Fibroblast of the conjunctiva (primary cell): ENCODE results near the gene CNIH2.
"Not testable (repeated sequence)": the region's sequence is repeated elsewhere in the genome, so short reads cannot be mapped to it uniquely, and the experiment has no call there.

Experiments
- DNase-seq: peaks from one replicate; pipeline ENCODE4 v3.0.0-alpha.2; 2010; ENCODE audit warnings: low read depth

Gene CNIH2

GRCh38 chr11:66277471-66278362 lies at the start of gene CNIH2:
Gene CNIH2 (plus strand): TSS chr11:66278175. CDS start chr11:66278457, 282 bp downstream.
- DNase-seq: no peak

GRCh38 chr11:66228521-66228920 lies 49.5 kb upstream of the CNIH2 start:
- DNase-seq: no peak

GRCh38 chr11:66230156-66230555 lies 47.8 kb upstream of the CNIH2 start:
- no peak for DNase-seq

- DNase-seq: no peak
Observed at GRCh38 chr11:66230978-66231377, 47.0 kb upstream of the CNIH2 start.

GRCh38 chr11:66231561-66231960 lies 46.4 kb upstream of the CNIH2 start:
- DNase-seq: no peak

- no peak for DNase-seq
Observed at GRCh38 chr11:66232769-66233168, 45.2 kb upstream of the CNIH2 start.

- DNase-seq: no peak
Observed at GRCh38 chr11:66233301-66233700, 44.7 kb upstream of the CNIH2 start.

GRCh38 chr11:66235141-66235540 lies 42.8 kb upstream of the CNIH2 start:
- no peak for DNase-seq

- DNase-seq: no peak
Observed at GRCh38 chr11:66237867-66238266, 40.1 kb upstream of the CNIH2 start.

GRCh38 chr11:66238786-66239413 lies 39.1 kb upstream of the CNIH2 start:
- no peak for DNase-seq

GRCh38 chr11:66239511-66239910 lies 38.5 kb upstream of the CNIH2 start:
- DNase-seq: no peak

- no peak for DNase-seq
Observed at GRCh38 chr11:66239998-66240780, 37.8 kb upstream of the CNIH2 start.

- DNase-seq: no peak
Observed at GRCh38 chr11:66240781-66241136, 37.2 kb upstream of the CNIH2 start.

- DNase-seq: no peak
Observed at GRCh38 chr11:66242095-66242765, 35.7 kb upstream of the CNIH2 start.

- no peak for DNase-seq
Observed at GRCh38 chr11:66243782-66244535, 34.0 kb upstream of the CNIH2 start.

- DNase-seq: no peak
Observed at GRCh38 chr11:66247295-66247694, 30.7 kb upstream of the CNIH2 start.

- no peak for DNase-seq
Observed at GRCh38 chr11:66247801-66248200, 30.2 kb upstream of the CNIH2 start.

GRCh38 chr11:66248903-66249302 lies 29.1 kb upstream of the CNIH2 start:
- DNase-seq: no peak

GRCh38 chr11:66251809-66252208 lies 26.2 kb upstream of the CNIH2 start:
- DNase-seq: no peak

- not testable (repeated sequence) for DNase-seq
Observed at GRCh38 chr11:66253081-66253480, 24.9 kb upstream of the CNIH2 start.

- DNase-seq: no peak
Observed at GRCh38 chr11:66258473-66258893, 19.5 kb upstream of the CNIH2 start.
